Measurements from ENCODE around the gene TMEM192. TPM values are rescaled to one million over a fixed set of nuclear protein-coding genes. Genes with fewer than 3 reads are reported as not detected.

TMEM192 gene
- total and polyA plus RNA-seq, 2 of the 8 experiments (the other 6 are each of a cell fraction or from before 2014, with no cell fraction given): 7.3 to 10.9 TPM

GRCh38 chr4:165058666-165059065, 54.0 kb downstream of the TMEM192 start:
- H3K4me3 ChIP-seq (ENCODE audit: extremely low read depth in 1 of 4, insufficient read depth in 2 of 4, low read depth in 3 of 4, low read length in 4 of 4): no peak overlapping the region
- no peak overlapping the region for H2AK5ac ChIP-seq (ENCODE audit: low read depth, low read length)
- no peaks in the 10 kb centered on the region for H3K23me2 ChIP-seq (ENCODE audit: low read depth, low read length)
- H4K8ac ChIP-seq (ENCODE audit: extremely low read depth, insufficient read depth, low read length): no peak overlapping the region
- no peak overlapping the region for H2BK12ac ChIP-seq (ENCODE audit: low read depth, low read length)
- no peak overlapping the region for H3K9ac ChIP-seq (replicated peaks in 1 of 4; ENCODE audit: extremely low read depth in 1 of 4, low read depth in 3 of 4, low read length in 3 of 4)
- H2BK120ac ChIP-seq (replicated peaks; ENCODE audit: low read depth, low read length): no peak overlapping the region
- no peaks in the 10 kb centered on the region; the same call in 1 of the 2 replicates for H3K79me1 ChIP-seq (ENCODE audit: low read depth, low read length)
- H3K23ac ChIP-seq (ENCODE audit: insufficient read length): no peak overlapping the region
- H3K18ac ChIP-seq (ENCODE audit: extremely low read depth, low read length): no peak overlapping the region
- 85% methylated on average over 2 of the region's 2 CpGs; no CpG with 5 or more reads in 1 of the 2 experiments for WGBS, 2 experiments (ENCODE audit: extremely low coverage in 1 of 2, insufficient coverage in 1 of 2, insufficient read length in 1 of 2, insufficient replicate concordance in 2 of 2, low coverage in 1 of 2, low lambda C conversion rate in 2 of 2, missing lambda C conversion rate in 1 of 2)
- no peak overlapping the region for H3K27ac ChIP-seq (ENCODE audit: low read depth, low read length)
- H3K4me2 ChIP-seq (ENCODE audit: insufficient read depth in 1 of 2, low read depth in 2 of 2, low read length in 2 of 2): no peak overlapping the region
- H2BK15ac ChIP-seq (ENCODE audit: low read length): no peak overlapping the region
- H3K36me3 ChIP-seq (ENCODE audit: control insufficient read depth in 2 of 4, insufficient read depth in 4 of 4, low read length in 3 of 4): no peaks in the 10 kb centered on the region
- no peaks in the 10 kb centered on the region for H3K27me3 ChIP-seq (replicated peaks in 1 of 4; ENCODE audit: control insufficient read depth in 3 of 4, extremely low read depth in 1 of 4, insufficient read depth in 3 of 4, low read length in 3 of 4)
- POLR2A ChIA-PET (ENCODE audit: partially characterized antibody): no interaction called here
- H3K14ac ChIP-seq (ENCODE audit: insufficient read length): no peak overlapping the region
- FAIRE-seq: no peak
- H4K20me1 ChIP-seq (replicated peaks in 1 of 2; ENCODE audit: control insufficient read depth in 1 of 2, insufficient read depth in 2 of 2, low read length in 2 of 2): no peaks in the 10 kb centered on the region
- DNase-seq (ENCODE audit: low read depth in 1 of 2, low spot score in 2 of 2): no peak
- CTCF ChIA-PET (ENCODE audit: partially characterized antibody): interaction anchor here (0.7 to 1.3 kb wide), 6 partner anchors 28 to 352 kb away, joined by 3 to 4 read pairs (median 3); no protein-coding TSS in a partner anchor
- H4K5ac ChIP-seq (ENCODE audit: insufficient read length, low read depth, low read length): no peak overlapping the region
- H4K91ac ChIP-seq (replicated peaks; ENCODE audit: insufficient read length, low read length): no peak overlapping the region
- no peaks in the 10 kb centered on the region for H3K9me3 ChIP-seq (ENCODE audit: insufficient read depth in 2 of 2, low read depth in 1 of 2, low read length in 1 of 2)
- H3K4ac ChIP-seq (replicated peaks; ENCODE audit: insufficient read length, low read depth, low read length): no peak overlapping the region
- H3K4me1 ChIP-seq (replicated peaks in 1 of 4; ENCODE audit: control insufficient read depth in 3 of 4, insufficient read depth in 4 of 4, low read length in 3 of 4): no peaks in the 10 kb centered on the region
- no peak overlapping the region for H2BK5ac ChIP-seq (ENCODE audit: low read depth, low read length)
- H3K79me2 ChIP-seq (ENCODE audit: control insufficient read depth in 1 of 2, insufficient read depth in 2 of 2, low read length in 2 of 2): no peaks in the 10 kb centered on the region
- H2AFZ ChIP-seq (ENCODE audit: low read length): no peak overlapping the region
- H2BK20ac ChIP-seq (ENCODE audit: low read length): no peak overlapping the region
- H3K56ac ChIP-seq (replicated peaks; ENCODE audit: insufficient read length, low read depth, low read length): no peak overlapping the region
- no peak for TF ChIP-seq ATF2 (IDR thresholded peaks at IDR 0.05; ENCODE audit: low read length)
- TF ChIP-seq MAFK (IDR thresholded peaks at IDR 0.05; ENCODE audit: low read depth, low read length): no peak
- TF ChIP-seq BCL11A (IDR thresholded peaks at IDR 0.05; ENCODE audit: low read depth in 2 of 2, low read length in 2 of 2): no peak
- TF ChIP-seq EZH2 (IDR thresholded peaks at IDR 0.05; ENCODE audit: low read depth, low read length, severe bottlenecking): no peak

Measured in H1 (cell line).